Fibroblast of pulmonary artery (primary cell): ENCODE measurements around the gene SPRED3.

Experiments used
- DNase-seq: peaks from one replicate; pipeline ENCODE4 v3.0.0-alpha.2; 2010; ENCODE audit warnings: low read depth
- H3K4me3 ChIP-seq: replicated peaks from 2 replicates; pipeline ENCODE4 v1.5.1; 2011; ENCODE audit warnings: low read depth, mild to moderate bottlenecking, control low read depth, low read length, moderate library complexity
- CTCF ChIP-seq: IDR thresholded peaks from 2 replicates; pipeline ENCODE4 v1.5.1; 2011; ENCODE audit warnings: mild to moderate bottlenecking, control low read depth, low read length, inconsistent platforms; ENCODE audit errors: missing control alignments

SPRED3 gene

DNA sequence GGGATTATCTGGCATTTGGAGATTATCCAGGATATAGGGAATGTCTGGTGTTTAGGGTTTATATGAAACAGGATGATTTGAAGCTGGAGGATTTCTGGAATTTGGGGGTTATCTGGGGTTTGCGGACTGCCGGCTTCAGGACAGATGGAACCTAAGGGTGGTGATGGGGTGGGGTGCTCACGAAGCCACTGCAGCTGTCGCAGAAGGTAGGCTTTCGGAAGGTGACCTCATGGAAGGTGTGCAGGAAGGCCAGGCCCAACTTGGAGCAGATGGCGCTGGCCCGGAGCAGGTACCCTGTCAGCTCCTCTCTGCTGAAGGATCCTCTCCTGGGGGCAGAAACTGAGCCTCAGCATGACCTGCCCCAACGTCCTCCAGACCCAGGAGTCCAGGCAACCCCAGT is 24.0 kb downstream of the SPRED3 start:
- H3K4me3 ChIP-seq, result no peak overlapping the region
- no peak for TF ChIP-seq CTCF
- DNase-seq, result no peak

- no peak for DNase-seq
- H3K4me3 ChIP-seq, result no peak overlapping the region
- TF ChIP-seq CTCF, result no peak
These were observed 24.5 kb downstream of the SPRED3 start for GRCh38 chr19:38412961-38413360.

DNA sequence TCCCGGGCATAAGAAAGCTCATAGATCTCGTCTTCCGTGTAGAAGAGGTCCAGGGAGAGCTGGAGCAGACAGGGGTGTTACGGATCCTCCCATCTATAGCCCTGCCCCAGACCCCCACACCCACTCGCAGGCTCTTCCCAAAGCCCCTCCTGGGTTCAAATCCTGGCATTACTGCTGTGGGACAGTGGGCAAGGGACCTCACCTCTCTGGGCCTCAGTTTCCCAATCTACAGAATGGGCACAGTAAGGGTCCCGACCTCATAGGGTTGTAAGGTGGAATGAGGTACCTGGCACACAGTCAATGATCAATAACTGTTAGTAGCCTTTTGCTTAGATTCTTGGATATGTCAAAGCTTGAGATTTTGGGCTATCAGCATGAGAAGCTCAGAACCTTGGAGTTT is 24.9 kb downstream of the SPRED3 start:
- DNase-seq, result no peak
- no peak for TF ChIP-seq CTCF
- H3K4me3 ChIP-seq, result no peak overlapping the region

DNA sequence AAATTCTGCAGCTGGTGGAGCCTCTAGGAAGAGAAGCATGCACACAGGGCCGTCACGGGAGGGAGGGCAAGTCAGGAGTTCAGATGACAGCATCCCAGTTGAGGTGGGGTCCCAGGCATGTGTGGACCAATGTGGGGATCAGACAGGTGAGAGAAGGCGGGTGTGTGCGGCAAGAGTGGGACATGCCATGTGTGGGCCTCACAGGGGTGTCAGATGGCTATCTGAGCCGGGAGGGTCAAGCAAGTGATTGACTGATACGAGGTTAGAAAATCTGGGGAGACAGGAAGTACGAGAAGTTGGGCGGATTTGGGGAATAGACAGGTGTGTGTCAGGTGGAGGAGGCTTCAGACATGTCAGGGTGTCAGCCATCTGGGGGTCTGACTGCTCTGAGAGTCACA is 28.6 kb downstream of the SPRED3 start:
- TF ChIP-seq CTCF, result no peak
- no peak for DNase-seq
- H3K4me3 ChIP-seq, result no peak overlapping the region

DNA sequence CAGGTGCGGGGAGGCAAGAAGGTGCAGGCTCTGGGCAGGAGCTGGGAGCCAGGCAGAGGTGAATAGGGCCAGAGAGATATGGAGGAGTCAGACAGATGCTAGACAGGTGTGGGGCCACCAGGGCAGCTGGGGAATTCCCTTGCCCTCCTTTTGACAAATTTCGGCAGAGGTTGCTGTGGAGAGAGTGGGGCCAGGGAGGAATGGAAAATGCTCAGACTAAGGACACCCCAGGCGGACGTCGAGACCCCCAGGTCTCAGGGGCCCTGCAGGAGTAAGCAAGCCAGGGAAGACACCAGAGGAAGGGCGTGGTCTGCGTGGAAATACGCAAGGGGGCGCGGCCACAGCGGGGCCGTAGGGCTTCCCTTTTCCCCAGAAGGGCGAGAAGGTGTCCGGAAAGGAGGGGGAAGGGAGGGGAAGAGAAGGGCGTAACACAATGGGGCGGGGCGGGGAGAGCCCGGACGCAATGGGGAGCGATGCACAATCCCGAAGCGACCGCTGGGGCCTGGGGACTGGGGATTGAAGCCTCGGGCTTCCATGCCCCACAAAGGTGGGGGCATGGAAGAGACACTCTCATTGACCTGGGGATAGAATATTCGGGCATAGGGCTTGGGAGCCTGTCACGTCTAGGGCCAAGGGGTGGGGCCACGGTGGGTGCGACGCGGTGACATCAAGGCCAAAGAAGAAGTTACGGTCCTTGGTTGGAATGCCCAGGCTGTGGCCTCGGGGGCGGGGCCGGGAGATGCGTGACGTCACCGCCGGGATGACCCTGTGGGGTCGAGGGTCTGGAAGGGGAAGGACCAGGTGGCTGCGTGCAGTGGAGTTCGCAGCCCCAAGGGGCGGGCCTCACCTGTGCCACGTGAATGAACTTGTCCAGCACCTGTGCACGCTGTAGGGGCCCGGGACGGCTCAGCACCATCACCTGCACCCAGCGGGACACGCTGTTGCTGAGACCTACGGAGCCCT is 29.3 kb downstream of the SPRED3 start:
- H3K4me3 ChIP-seq, result no peak overlapping the region
- TF ChIP-seq CTCF, result no peak
- DNase-seq, result no peak

GRCh38 chr19:38420935-38421334 is 32.4 kb downstream of the SPRED3 start:
- TF ChIP-seq CTCF, result no peak
- H3K4me3 ChIP-seq, result no peak overlapping the region
- no peak for DNase-seq

- no peak overlapping the region for H3K4me3 ChIP-seq
- DNase-seq, result no peak
- no peak for TF ChIP-seq CTCF
These were observed 33.4 kb downstream of the SPRED3 start for GRCh38 chr19:38421856-38422255.
